ENCODE measurements around the gene KMO. TPM values are rescaled to one million over a fixed set of nuclear protein-coding genes. Genes with fewer than 3 reads are reported as not detected.
A peak's percentile ranks its signal among the peaks of the same experiment; 100 is the strongest.

Gene KMO
- total RNA-seq, 6 experiments from 2014 or later, result 25.4 to 57.3 (median 28.3) TPM

DNA sequence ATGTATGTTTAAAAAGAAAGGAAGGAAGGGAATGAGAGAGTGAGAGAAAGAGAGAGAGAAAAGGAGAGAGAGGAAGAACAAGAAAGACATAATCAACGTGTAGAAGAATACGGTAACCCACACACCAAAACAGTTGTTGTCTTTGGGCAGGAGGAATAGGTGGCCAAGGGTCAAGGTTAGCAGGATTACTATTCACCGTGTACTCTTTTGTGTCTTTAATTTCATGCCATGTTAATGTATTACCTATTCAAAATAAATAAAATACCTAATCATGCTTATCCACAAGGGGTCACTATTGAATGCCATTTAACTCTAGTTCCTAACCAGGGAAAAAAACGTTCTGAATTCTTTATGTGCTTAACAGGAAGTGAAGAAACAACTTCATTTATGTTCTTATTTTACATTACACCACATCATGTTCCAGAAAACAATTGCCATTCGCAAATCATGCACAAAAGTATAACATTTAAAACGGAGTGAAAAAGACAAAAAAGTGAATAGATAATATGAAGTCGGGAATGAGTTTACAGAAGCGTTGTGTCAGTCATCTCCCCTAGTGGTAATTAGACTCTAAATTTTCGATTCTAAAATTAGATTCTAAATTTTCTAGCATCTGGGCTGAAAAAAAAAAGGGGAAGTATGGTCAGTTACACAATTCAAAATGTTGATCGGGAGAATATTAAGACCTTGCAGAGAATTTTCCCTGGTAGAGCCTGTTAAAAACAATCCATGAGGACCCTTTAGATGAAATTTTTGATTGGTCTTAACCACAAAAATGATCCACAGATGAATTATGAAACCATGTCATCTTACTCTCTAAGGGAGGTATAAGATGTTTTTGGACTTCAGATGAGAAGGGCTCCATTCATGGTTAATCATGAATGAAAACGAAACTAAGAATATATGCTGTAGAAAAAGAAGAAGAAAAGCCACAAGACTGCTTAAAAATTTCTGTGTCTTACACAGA, 700 bp upstream of the KMO start:
- WGBS (ENCODE audit: insufficient coverage, low coverage, low lambda C conversion rate, missing lambda C conversion rate), result under 1% methylated on average over 11 of the region's 11 CpGs

DNA sequence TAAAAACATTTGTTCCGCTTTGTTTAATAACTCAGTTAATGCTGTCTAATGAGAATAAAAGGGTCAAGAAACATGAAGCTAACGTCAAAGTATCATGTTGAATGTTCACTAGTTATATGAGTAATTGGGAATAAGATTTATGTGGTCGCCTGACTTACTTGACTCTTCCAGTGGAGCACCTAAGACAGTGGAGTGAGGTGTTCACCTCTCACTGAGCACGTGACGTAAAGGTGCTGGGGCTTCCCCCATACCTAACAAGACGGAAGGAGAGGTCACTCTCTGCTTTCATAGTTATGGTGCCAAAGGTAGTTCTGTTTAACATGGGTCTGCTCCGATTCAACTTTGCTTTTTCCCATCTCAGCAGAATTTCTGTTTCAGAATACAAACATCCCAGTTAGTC, 686 bp downstream of the KMO start:
- TF ChIP-seq POLR2A (IDR thresholded peaks at IDR 0.05), result peak; percentile 33
- TF ChIP-seq, protein P1, sequence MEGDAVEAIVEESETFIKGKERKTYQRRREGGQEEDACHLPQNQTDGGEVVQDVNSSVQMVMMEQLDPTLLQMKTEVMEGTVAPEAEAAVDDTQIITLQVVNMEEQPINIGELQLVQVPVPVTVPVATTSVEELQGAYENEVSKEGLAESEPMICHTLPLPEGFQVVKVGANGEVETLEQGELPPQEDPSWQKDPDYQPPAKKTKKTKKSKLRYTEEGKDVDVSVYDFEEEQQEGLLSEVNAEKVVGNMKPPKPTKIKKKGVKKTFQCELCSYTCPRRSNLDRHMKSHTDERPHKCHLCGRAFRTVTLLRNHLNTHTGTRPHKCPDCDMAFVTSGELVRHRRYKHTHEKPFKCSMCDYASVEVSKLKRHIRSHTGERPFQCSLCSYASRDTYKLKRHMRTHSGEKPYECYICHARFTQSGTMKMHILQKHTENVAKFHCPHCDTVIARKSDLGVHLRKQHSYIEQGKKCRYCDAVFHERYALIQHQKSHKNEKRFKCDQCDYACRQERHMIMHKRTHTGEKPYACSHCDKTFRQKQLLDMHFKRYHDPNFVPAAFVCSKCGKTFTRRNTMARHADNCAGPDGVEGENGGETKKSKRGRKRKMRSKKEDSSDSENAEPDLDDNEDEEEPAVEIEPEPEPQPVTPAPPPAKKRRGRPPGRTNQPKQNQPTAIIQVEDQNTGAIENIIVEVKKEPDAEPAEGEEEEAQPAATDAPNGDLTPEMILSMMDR (IDR thresholded peaks at IDR 0.05), result no peak
- H3K4me1 ChIP-seq, result peaks cover 0 to 14% (median 6%) of the 10 kb centered on the region in 4 donors
- 22% methylated on average over 7 of the region's 7 CpGs for WGBS (ENCODE audit: insufficient coverage, low coverage, low lambda C conversion rate, missing lambda C conversion rate)
- no peaks in the 10 kb centered on the region for H3K36me3 ChIP-seq
- peak overlapping the region; percentile 32 to 60 (median 51) for H3K4me3 ChIP-seq
- no peaks in the 10 kb centered on the region for H3K9me3 ChIP-seq
- no peaks in the 10 kb centered on the region for H3K27me3 ChIP-seq
- DNase-seq, result peak; percentile 56 to 79 (median 77)
- intact Hi-C loops (cut with DNase I), result no loop called here
- peak; percentile 75 to 87 (median 80) for ATAC-seq
- H3K27ac ChIP-seq, result peak overlapping the region; percentile 78 to 88 (median 86)

More for the DNA sequence above, 700 bp upstream of the KMO start:
- peak overlapping the region; percentile 78 to 88 (median 86) for H3K27ac ChIP-seq
- no peaks in the 10 kb centered on the region for H3K9me3 ChIP-seq
- ATAC-seq (peak; percentile 83 to 91 (median 88)), DNase-seq (peak in 1 of 3 donors; percentile 68)
- no peaks in the 10 kb centered on the region for H3K27me3 ChIP-seq
- H3K36me3 ChIP-seq, result no peaks in the 10 kb centered on the region
- intact Hi-C loops (cut with DNase I), result no loop called here
- H3K4me3 ChIP-seq, result peak overlapping the region; percentile 32 to 60 (median 51)
- peak; percentile 17 for TF ChIP-seq POLR2A (IDR thresholded peaks at IDR 0.05)
- TF ChIP-seq, protein P1 (IDR thresholded peaks at IDR 0.05), result peak; percentile 65 to 81 (median 68)
- H3K4me1 ChIP-seq, result peaks cover 0 to 14% (median 6%) of the 10 kb centered on the region in 4 donors

DNA sequence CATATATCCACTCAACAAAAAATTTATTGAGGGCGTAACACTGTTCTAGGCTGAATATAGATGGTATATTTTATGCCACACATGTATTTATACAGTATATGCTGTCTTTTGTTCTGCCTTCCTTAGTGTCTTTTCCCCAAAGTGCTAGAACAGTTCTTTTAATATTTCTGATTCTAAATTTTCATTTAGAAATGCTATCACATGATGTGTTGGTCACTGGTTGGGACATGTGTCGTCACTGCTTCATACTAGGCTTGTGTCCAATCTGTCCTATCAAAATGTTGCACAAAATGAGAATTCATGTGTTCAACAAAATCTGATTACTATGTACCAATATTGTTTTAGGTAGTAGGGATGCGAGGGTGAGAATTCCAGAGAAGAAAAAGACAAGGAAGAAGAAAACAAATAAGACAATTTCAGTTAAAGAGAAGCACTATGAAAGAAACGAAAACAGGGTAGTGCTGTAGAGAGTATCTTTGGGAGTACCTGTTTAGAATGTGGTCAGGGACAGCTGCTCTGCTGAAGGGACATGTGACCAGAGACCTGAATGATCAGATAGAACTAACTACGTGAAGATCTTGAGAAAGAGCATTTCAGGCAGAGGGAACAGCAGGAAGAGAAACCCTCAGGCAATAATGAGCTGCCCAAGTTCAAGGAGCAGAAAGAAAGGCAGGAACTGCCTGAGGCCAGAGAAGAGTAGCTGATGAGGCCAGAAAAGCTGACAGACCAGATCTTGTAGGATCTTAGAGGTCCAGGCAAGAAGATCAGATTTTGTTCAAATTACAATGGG, 1.3 kb downstream of the KMO start:
- Histone ChIP-seq H3K9me3 (no peaks in the 10 kb centered on the region), H3K4me1 (peaks cover 0 to 14% (median 6%) of the 10 kb centered on the region in 4 donors), H3K27me3 (no peaks in the 10 kb centered on the region), H3K4me3 (peak overlapping the region; percentile 32 to 60 (median 51)), H3K27ac (peak overlapping the region; percentile 78 to 88 (median 86)), H3K36me3 (no peaks in the 10 kb centered on the region)
- ATAC-seq, result peak; percentile 20 to 59 (median 36)
- 32% methylated on average over 5 of the region's 5 CpGs for WGBS (ENCODE audit: insufficient coverage, low coverage, low lambda C conversion rate, missing lambda C conversion rate)
- no peak for TF ChIP-seq POLR2A (IDR thresholded peaks at IDR 0.05)
- TF ChIP-seq, protein P1 (IDR thresholded peaks at IDR 0.05), result no peak
- no peak for DNase-seq
- intact Hi-C loops (cut with DNase I), result no loop called here

DNA sequence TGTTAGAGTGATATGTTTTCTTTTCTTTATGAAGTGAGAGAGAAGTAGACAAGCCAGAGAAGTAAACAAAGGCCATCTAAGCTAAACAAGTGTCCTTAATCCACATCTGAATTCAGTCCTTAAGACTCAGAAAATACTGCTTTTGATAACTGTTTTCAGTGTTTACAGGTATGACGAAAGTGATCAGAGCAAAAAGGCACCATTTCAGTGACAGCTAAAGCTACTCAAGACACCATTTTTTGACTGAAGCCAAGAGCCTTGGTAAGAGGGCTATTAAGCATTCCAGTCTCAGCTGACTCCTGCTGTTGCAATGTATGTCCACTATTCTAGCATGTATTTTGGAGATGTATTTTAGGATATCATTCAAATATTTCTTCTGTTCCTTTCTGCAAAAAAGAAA, 4.1 kb downstream of the KMO start:
- H3K27me3 ChIP-seq, result no peaks in the 10 kb centered on the region
- ATAC-seq (no peak), DNase-seq (no peak)
- no peak for TF ChIP-seq POLR2A (IDR thresholded peaks at IDR 0.05)
- TF ChIP-seq, protein P1 (IDR thresholded peaks at IDR 0.05), result no peak
- no peaks in the 10 kb centered on the region for H3K36me3 ChIP-seq
- H3K27ac ChIP-seq, result no peak overlapping the region
- H3K4me3 ChIP-seq, result no peak overlapping the region
- H3K4me1 ChIP-seq, result peaks cover 0 to 14% (median 3%) of the 10 kb centered on the region in 4 donors
- H3K9me3 ChIP-seq, result no peaks in the 10 kb centered on the region
- WGBS (ENCODE audit: insufficient coverage, low coverage, low lambda C conversion rate, missing lambda C conversion rate), result 100% methylated on average over 1 of the region's 1 CpG
- intact Hi-C loops (cut with DNase I), result no loop called here
